ENCODE results near the gene ZBTB21.

Gene ZBTB21

DNA sequence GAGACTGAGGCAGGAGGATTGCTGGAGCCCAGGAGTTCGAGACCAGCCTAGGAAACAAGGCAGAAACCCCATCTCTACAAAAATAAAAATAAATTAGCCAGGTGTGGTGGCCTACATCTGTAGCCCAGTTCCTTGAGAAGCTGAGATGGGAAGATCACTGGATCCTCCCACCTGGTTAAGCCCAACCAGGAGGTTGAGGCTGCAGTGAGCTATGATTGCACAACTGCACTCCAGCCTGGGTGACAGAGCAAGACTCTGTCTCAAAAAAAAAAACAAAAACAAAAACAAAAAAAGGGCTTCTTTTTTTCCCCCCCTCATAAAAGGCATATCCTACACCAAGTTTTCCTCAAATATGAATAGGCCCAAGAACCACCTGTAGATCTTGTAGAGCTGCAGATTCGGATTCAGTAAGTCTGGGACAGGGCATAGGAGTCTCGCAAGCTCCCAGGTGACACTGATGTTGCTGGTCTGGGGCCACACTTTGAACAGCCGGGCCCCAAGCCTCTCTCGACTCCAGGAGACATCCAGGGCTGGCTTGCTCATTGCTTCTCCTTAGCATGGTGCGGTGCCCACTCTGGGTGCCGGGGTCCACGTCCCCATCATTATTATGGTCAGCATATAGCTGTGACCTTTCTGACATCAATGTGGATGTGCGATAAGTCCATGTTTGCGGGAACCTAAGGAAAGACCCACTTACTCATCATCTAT, 38.9 kb upstream of the ZBTB21 start:
- Histone ChIP-seq H3K4me1 (ENCODE audit: low read length) (peaks cover 10% of the 10 kb centered on the region), H3K27ac (ENCODE audit: low read length) (no peak overlapping the region), H3K9ac (ENCODE audit: low read length) (no peak overlapping the region)

DNA sequence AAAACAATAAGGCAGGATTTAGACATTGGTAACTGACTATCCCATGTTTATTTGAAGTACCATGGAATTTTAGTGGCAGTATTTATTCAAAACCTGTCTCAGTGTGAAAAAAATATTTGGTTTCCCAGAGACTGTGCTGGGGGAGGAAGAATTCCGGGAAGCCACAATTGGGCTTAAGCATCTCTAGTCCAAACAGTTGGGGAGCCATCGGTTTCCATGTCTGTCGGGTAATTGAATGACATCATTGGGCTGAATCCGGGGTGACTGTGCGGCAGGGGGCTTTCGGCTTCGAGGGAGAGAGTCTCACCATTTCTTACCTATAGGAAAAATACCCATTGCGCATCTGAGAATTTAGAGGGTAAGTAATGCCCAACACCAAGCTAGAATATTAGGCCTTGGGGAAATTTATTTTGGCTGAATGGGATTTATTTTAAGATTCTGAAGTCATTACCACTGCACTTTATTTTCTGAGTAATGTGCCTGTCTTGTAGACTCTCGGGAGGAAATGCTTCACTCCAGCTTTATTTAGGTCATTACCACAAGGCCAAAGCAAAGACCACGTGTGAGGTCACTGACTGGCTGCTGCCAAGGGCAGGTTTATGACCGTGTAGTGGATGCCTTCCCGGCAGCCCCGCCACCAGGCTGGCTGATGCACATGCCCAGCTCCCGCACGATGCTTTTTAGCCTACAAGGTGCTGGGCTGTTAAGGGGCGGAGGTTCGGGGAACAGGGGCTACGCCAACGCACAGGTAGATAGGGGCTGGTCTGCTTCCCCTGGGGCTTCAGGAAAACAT, 37.9 kb upstream of the ZBTB21 start:
- H3K27me3 ChIP-seq (replicated peaks; ENCODE audit: insufficient read depth, low read length): no peaks in the 10 kb centered on the region
- H3F3A ChIP-seq (ENCODE audit: insufficient read depth, low read length): no peaks in the 10 kb centered on the region; the same call in 1 of the 2 replicates
- no peak overlapping the region for H3K9ac ChIP-seq (ENCODE audit: low read length)
- H3K4me3 ChIP-seq (ENCODE audit: low read length): no peak overlapping the region
- H3K27ac ChIP-seq (ENCODE audit: low read length): peak overlapping the region; percentile 6; the same call in 1 of the 2 replicates
- H2AFZ ChIP-seq (ENCODE audit: low read length): no peak overlapping the region
- peaks cover 10% of the 10 kb centered on the region for H3K4me1 ChIP-seq (ENCODE audit: low read length)
- H3K9me3 ChIP-seq (replicated peaks; ENCODE audit: insufficient read depth, low read length): no peaks in the 10 kb centered on the region
- peak; percentile 60 for DNase-seq
- TF ChIP-seq EZH2phosphoT487 (IDR thresholded peaks at IDR 0.05; ENCODE audit: low read length): no peak
- TF ChIP-seq CTCF (IDR thresholded peaks at IDR 0.05; ENCODE audit: low read length): no peak
- TF ChIP-seq EZH2 (optimal IDR thresholded peaks at IDR 0.05; ENCODE audit: low read depth, low read length): no peak
- no peaks in the 10 kb centered on the region for H4K20me1 ChIP-seq (ENCODE audit: insufficient read depth, low read length)
- no peaks in the 10 kb centered on the region for H3K79me2 ChIP-seq (ENCODE audit: low read length)
- H3K4me2 ChIP-seq (ENCODE audit: low read depth, low read length): 0 out of 2 replicates have a peak overlapping the region, but pooled peaks have one; percentile 4
- H3K36me3 ChIP-seq (replicated peaks; ENCODE audit: insufficient read depth, low read length): no peaks in the 10 kb centered on the region
- no peaks in the 10 kb centered on the region for H3K9me2 ChIP-seq (replicated peaks; ENCODE audit: insufficient read depth, low read length)

More for the DNA sequence above, 38.9 kb upstream of the ZBTB21 start:
- Histone ChIP-seq H4K20me1 (ENCODE audit: insufficient read depth, low read length) (no peaks in the 10 kb centered on the region), H3K4me3 (ENCODE audit: low read length) (no peak overlapping the region), H3K36me3 (replicated peaks; ENCODE audit: insufficient read depth, low read length) (no peaks in the 10 kb centered on the region), H3F3A (ENCODE audit: insufficient read depth, low read length) (no peaks in the 10 kb centered on the region; the same call in 1 of the 2 replicates), H3K9me3 (replicated peaks; ENCODE audit: insufficient read depth, low read length) (no peaks in the 10 kb centered on the region), H3K79me2 (ENCODE audit: low read length) (no peaks in the 10 kb centered on the region), H2AFZ (ENCODE audit: low read length) (no peak overlapping the region), H3K4me2 (ENCODE audit: low read depth, low read length) (no peak overlapping the region), H3K27me3 (replicated peaks; ENCODE audit: insufficient read depth, low read length) (no peaks in the 10 kb centered on the region), H3K9me2 (replicated peaks; ENCODE audit: insufficient read depth, low read length) (no peaks in the 10 kb centered on the region)
- no peak for DNase-seq
- no peak for TF ChIP-seq EZH2phosphoT487 (IDR thresholded peaks at IDR 0.05; ENCODE audit: low read length)
- no peak for TF ChIP-seq CTCF (IDR thresholded peaks at IDR 0.05; ENCODE audit: low read length)
- TF ChIP-seq EZH2 (optimal IDR thresholded peaks at IDR 0.05; ENCODE audit: low read depth, low read length): no peak

- H3K79me2 ChIP-seq (ENCODE audit: low read length): no peaks in the 10 kb centered on the region
- no peak overlapping the region for H3K9ac ChIP-seq (ENCODE audit: low read length)
These were observed 34.8 kb upstream of the ZBTB21 start for GRCh38 chr21:42044871-42045495.

More at GRCh38 chr21:42044871-42045495, 34.8 kb upstream of the ZBTB21 start:
- Histone ChIP-seq H4K20me1 (ENCODE audit: insufficient read depth, low read length) (no peaks in the 10 kb centered on the region), H3K36me3 (replicated peaks; ENCODE audit: insufficient read depth, low read length) (no peaks in the 10 kb centered on the region), H3K27ac (ENCODE audit: low read length) (no peak overlapping the region), H3K27me3 (replicated peaks; ENCODE audit: insufficient read depth, low read length) (no peaks in the 10 kb centered on the region), H3K4me3 (ENCODE audit: low read length) (no peak overlapping the region), H3K4me1 (ENCODE audit: low read length) (peaks cover 10% of the 10 kb centered on the region), H3K9me3 (replicated peaks; ENCODE audit: insufficient read depth, low read length) (no peaks in the 10 kb centered on the region), H3K9me2 (replicated peaks; ENCODE audit: insufficient read depth, low read length) (no peaks in the 10 kb centered on the region), H3F3A (ENCODE audit: insufficient read depth, low read length) (no peaks in the 10 kb centered on the region; the same call in 1 of the 2 replicates), H3K4me2 (ENCODE audit: low read depth, low read length) (no peak overlapping the region), H2AFZ (ENCODE audit: low read length) (no peak overlapping the region)
- no peak for TF ChIP-seq CTCF (IDR thresholded peaks at IDR 0.05; ENCODE audit: low read length)
- no peak for TF ChIP-seq EZH2 (optimal IDR thresholded peaks at IDR 0.05; ENCODE audit: low read depth, low read length)
- no peak for TF ChIP-seq EZH2phosphoT487 (IDR thresholded peaks at IDR 0.05; ENCODE audit: low read length)
- DNase-seq: no peak

Data from MM.1S (cell line).